ENCODE measurements around the gene HDLBP.

DNA sequence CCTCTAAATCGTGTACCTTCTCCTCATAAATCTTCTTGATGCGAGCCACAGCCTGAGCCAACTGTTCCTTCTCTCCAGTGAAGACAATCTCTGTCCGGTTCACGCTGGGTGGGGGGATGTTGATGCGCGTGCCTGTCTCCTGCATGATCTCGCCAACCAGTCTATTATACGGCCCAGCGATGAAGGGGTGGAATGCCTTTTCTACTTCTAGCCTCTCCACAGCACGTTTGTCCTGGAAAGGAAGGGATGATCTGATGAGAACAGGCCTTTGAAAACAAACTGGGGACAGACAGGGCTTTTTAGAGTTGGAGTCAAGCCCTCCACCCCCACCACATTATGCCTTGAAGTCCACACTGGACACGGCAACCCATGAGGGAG, 59.3 kb downstream of the HDLBP start:
- TF ChIP-seq, protein P1, sequence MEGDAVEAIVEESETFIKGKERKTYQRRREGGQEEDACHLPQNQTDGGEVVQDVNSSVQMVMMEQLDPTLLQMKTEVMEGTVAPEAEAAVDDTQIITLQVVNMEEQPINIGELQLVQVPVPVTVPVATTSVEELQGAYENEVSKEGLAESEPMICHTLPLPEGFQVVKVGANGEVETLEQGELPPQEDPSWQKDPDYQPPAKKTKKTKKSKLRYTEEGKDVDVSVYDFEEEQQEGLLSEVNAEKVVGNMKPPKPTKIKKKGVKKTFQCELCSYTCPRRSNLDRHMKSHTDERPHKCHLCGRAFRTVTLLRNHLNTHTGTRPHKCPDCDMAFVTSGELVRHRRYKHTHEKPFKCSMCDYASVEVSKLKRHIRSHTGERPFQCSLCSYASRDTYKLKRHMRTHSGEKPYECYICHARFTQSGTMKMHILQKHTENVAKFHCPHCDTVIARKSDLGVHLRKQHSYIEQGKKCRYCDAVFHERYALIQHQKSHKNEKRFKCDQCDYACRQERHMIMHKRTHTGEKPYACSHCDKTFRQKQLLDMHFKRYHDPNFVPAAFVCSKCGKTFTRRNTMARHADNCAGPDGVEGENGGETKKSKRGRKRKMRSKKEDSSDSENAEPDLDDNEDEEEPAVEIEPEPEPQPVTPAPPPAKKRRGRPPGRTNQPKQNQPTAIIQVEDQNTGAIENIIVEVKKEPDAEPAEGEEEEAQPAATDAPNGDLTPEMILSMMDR (IDR thresholded peaks at IDR 0.05), result no peak
- TF ChIP-seq EP300 (IDR thresholded peaks at IDR 0.05), result no peak

Data from upper lobe of left lung (tissue), 4 donors.